Stomach (tissue), 4 donors: ENCODE data around the gene ATL1.

Experiments used
- CTCF ChIP-seq, 7 experiments: fragments of 450-650 bp in 4 of 7; fragments of 200-600 bp in 3 of 7; sonication (generic) in 3 of 7; IDR thresholded peaks; one replicate each; pipeline ENCODE4 v1.5.1; 2016 to 2019; ENCODE audit warnings: antibody characterized with exemption in 7 of 7, control low read depth in 2 of 7, mild to moderate bottlenecking in 1 of 7
- POLR2A ChIP-seq, 4 donors: fragments of 450-650 bp; IDR thresholded peaks; one replicate each; pipeline ENCODE4 v1.6.1; 2016; ENCODE audit warnings: antibody characterized with exemption in 4 of 4, control low read depth in 2 of 4, mild to moderate bottlenecking in 1 of 4, moderate library complexity in 1 of 4

GRCh38 chr14:50610465-50610864 lies 50.5 kb downstream of the ATL1 start:
- TF ChIP-seq CTCF (IDR thresholded peaks at IDR 0.05) (no peak), POLR2A (IDR thresholded peaks at IDR 0.05) (no peak)
